SK-N-SH treated with all-trans-retinoic acid at 6 μM for 48 hours (cell line): ENCODE measurements around the gene PGAP2.

Source experiments
- CSDC2 ChIP-seq: fragments of 250-450 bp; sonication (Bioruptor Pico); IDR thresholded peaks from 2 replicates; pipeline ENCODE4 v1.5.0; 2020; ENCODE audit warnings: mild to moderate bottlenecking, moderate library complexity
- CSRNP3 ChIP-seq: fragments of 250-450 bp; sonication (Bioruptor Pico); IDR thresholded peaks from 2 replicates; pipeline ENCODE4 v1.5.1; 2021; ENCODE audit warnings: mild to moderate bottlenecking, moderate library complexity
- GLIS3 ChIP-seq: fragments of 250-450 bp; sonication (Bioruptor Pico); IDR thresholded peaks from 2 replicates; pipeline ENCODE4 v1.5.0; 2020; ENCODE audit warnings: mild to moderate bottlenecking, moderate library complexity
- ISL1 ChIP-seq: fragments of 250-450 bp; sonication (Bioruptor Pico); IDR thresholded peaks from 2 replicates; pipeline ENCODE4 v2.1.2; 2022; ENCODE audit warnings: mild to moderate bottlenecking, moderate library complexity
- OSR1 ChIP-seq: fragments of 250-450 bp; sonication (Bioruptor Pico); IDR thresholded peaks from 2 replicates; pipeline ENCODE4 v1.8.0; 2022; ENCODE audit warnings: moderate library complexity, mild to moderate bottlenecking, inconsistent platforms
- PATZ1 ChIP-seq: fragments of 250-450 bp; sonication (Bioruptor Pico); IDR thresholded peaks from 2 replicates; pipeline ENCODE4 v1.8.0; 2020; ENCODE audit warnings: mild to moderate bottlenecking, moderate library complexity, borderline replicate concordance
- PPARA ChIP-seq: fragments of 250-450 bp; sonication (Bioruptor Pico); IDR thresholded peaks from 2 replicates; pipeline ENCODE4 v1.5.0; 2020; ENCODE audit warnings: mild to moderate bottlenecking, borderline replicate concordance
- RARB ChIP-seq: fragments of 250-450 bp; sonication (Bioruptor Pico); IDR thresholded peaks from 2 replicates; pipeline ENCODE4 v1.8.0; 2021; ENCODE audit warnings: mild to moderate bottlenecking, moderate library complexity
- SNAI2 ChIP-seq: fragments of 250-450 bp; sonication (Bioruptor Pico); IDR thresholded peaks from 2 replicates; pipeline ENCODE4 v1.5.0; 2020; ENCODE audit warnings: mild to moderate bottlenecking, moderate library complexity
- ZFP30 ChIP-seq: fragments of 450-650 bp; formaldehyde crosslinking; IDR thresholded peaks from 2 replicates; pipeline ENCODE4 v1.5.0; 2022; ENCODE audit warnings: mild to moderate bottlenecking, moderate library complexity
- ZNF565 ChIP-seq: fragments of 450-650 bp; formaldehyde crosslinking; conservative IDR thresholded peaks from 2 replicates; pipeline ENCODE4 v1.5.0; 2020; ENCODE audit warnings: low read depth, mild to moderate bottlenecking, moderate library complexity
- ZNF70 ChIP-seq: fragments of 450-650 bp; formaldehyde crosslinking; IDR thresholded peaks from 2 replicates; pipeline ENCODE4 v1.5.0; 2020; ENCODE audit warnings: mild to moderate bottlenecking, moderate library complexity
- TF ChIP-seq, protein P1 (sequence below): fragments of 250-450 bp; sonication (Bioruptor Pico); IDR thresholded peaks from 2 replicates; pipeline ENCODE4 v1.5.1; 2020; ENCODE audit warnings: low read depth, mild to moderate bottlenecking, moderate library complexity
- TF ChIP-seq, protein P2 (sequence below): fragments of 250-450 bp; sonication (Bioruptor Pico); IDR thresholded peaks from 2 replicates; pipeline ENCODE4 v1.5.0; 2020; ENCODE audit warnings: mild to moderate bottlenecking, moderate library complexity

DNA sequence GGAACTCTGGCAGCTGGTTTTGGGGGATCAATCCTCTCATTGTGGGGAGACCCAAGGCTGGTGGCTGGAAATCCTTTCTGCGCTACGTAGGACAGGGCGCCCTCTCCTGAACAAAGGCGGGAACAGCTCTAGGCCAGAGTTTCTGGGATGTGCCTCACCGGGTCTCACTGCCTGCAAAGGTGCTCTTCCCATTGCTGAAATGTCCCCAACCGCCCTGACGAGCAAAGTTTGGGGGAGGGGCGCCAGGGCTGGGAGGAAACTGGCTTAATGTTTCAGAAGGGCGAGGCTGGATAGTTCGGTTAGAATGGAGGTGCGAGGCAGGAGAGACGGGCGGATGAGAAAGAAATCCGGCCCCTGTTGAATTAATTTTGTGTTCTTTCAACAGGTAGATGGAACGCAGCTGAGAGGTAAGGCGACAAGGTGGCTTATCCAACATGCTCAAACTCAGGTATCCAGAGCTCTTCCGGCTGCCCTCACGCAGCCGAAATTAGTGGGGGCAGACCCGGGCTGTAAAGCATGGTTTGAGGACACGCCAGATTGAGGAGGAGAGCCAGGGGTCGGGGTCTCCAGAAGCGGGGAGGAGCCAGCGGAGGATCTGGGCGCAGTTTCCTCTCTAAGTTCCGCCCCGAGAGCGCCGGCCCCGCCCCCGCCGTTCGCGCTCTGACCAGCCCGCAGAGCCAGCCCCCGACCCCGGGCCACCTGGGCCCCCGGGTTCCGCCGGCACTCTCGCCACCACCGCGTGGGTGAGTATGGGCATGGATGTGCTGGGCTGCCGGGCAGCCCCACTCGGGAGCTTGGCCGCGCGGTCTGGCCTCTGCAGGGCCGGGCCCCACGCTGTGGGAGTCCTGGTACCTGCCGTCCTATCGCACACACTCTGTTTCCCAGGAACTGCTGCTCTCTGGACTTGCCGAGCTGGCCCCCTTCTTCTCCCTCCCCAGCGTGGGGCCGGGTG, at the start of gene PGAP2:
- TF ChIP-seq ZFP30 (CRISPR knock-in tag) (no peak), CSRNP3 (CRISPR knock-in tag) (no peak), PATZ1 (CRISPR knock-in tag) (no peak), ISL1 (no peak), ZNF565 (no peak), GLIS3 (CRISPR knock-in tag) (no peak), ZNF70 (no peak), CSDC2 (CRISPR knock-in tag) (no peak), PPARA (no peak), SNAI2 (CRISPR knock-in tag) (no peak), OSR1 (CRISPR knock-in tag) (no peak), RARB (CRISPR knock-in tag) (no peak)
- TF ChIP-seq, protein P1, sequence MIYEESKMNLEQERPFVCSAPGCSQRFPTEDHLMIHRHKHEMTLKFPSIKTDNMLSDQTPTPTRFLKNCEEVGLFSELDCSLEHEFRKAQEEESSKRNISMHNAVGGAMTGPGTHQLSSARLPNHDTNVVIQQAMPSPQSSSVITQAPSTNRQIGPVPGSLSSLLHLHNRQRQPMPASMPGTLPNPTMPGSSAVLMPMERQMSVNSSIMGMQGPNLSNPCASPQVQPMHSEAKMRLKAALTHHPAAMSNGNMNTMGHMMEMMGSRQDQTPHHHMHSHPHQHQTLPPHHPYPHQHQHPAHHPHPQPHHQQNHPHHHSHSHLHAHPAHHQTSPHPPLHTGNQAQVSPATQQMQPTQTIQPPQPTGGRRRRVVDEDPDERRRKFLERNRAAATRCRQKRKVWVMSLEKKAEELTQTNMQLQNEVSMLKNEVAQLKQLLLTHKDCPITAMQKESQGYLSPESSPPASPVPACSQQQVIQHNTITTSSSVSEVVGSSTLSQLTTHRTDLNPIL (CRISPR knock-in tag), result no peak
- TF ChIP-seq, protein P2, sequence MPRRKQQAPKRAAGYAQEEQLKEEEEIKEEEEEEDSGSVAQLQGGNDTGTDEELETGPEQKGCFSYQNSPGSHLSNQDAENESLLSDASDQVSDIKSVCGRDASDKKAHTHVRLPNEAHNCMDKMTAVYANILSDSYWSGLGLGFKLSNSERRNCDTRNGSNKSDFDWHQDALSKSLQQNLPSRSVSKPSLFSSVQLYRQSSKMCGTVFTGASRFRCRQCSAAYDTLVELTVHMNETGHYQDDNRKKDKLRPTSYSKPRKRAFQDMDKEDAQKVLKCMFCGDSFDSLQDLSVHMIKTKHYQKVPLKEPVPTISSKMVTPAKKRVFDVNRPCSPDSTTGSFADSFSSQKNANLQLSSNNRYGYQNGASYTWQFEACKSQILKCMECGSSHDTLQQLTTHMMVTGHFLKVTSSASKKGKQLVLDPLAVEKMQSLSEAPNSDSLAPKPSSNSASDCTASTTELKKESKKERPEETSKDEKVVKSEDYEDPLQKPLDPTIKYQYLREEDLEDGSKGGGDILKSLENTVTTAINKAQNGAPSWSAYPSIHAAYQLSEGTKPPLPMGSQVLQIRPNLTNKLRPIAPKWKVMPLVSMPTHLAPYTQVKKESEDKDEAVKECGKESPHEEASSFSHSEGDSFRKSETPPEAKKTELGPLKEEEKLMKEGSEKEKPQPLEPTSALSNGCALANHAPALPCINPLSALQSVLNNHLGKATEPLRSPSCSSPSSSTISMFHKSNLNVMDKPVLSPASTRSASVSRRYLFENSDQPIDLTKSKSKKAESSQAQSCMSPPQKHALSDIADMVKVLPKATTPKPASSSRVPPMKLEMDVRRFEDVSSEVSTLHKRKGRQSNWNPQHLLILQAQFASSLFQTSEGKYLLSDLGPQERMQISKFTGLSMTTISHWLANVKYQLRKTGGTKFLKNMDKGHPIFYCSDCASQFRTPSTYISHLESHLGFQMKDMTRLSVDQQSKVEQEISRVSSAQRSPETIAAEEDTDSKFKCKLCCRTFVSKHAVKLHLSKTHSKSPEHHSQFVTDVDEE (CRISPR knock-in tag), result no peak
